Keratinocyte (primary cell): ENCODE results near the gene NTF4. TPM values are rescaled to one million over a fixed set of nuclear protein-coding genes. Genes with fewer than 3 reads are reported as not detected.
A peak's percentile ranks its signal among the peaks of the same experiment; 100 is the strongest.
"Not testable (repeated sequence)": the region's sequence is repeated elsewhere in the genome, so short reads cannot be mapped to it uniquely, and the experiment has no call there.

Experiments
- DNase-seq: peaks from one replicate; pipeline ENCODE4 v3.0.0-alpha.2; 2011; ENCODE audit warnings: low read depth, missing footprints, low spot score
- FAIRE-seq: peaks from 2 replicates; lab custom pipeline; 2011; peaks lifted over from hg19 to GRCh38; lab: Jason Lieb, UNC
- H2AFZ ChIP-seq: 2 replicates; pipeline ENCODE4 v1.6.0; 2012; ENCODE audit warnings: low read length, control low read depth, inconsistent platforms; ENCODE audit not compliant: control insufficient read depth
- H3K27ac ChIP-seq: 2 replicates; pipeline ENCODE4 v1.5.1; 2011; ENCODE audit warnings: low read length; ENCODE audit not compliant: control insufficient read depth, insufficient read depth
- H3K27me3 ChIP-seq: 3 replicates; pipeline ENCODE4 v1.6.0; 2011; ENCODE audit warnings: low read length; ENCODE audit not compliant: control insufficient read depth, insufficient read depth; ENCODE audit errors: extremely low read depth
- H3K36me3 ChIP-seq, 2 experiments: 2 replicates in 1 of 2; 3 replicates in 1 of 2; pipeline ENCODE4 v1.5.1; 2011; ENCODE audit warnings: low read length in 2 of 2, mild to moderate bottlenecking in 1 of 2; ENCODE audit not compliant: control insufficient read depth in 2 of 2, insufficient read depth in 2 of 2; ENCODE audit errors: extremely low read depth in 1 of 2
- H3K4me1 ChIP-seq: 3 replicates; pipeline ENCODE4 v1.5.1; 2011; ENCODE audit warnings: low read length; ENCODE audit not compliant: control insufficient read depth, insufficient read depth; ENCODE audit errors: extremely low read depth
- H3K4me2 ChIP-seq: 3 replicates; pipeline ENCODE4 v1.6.0; 2011; ENCODE audit warnings: low read depth, low read length; ENCODE audit not compliant: control insufficient read depth, insufficient read depth; ENCODE audit errors: extremely low read depth
- H3K4me3 ChIP-seq, 3 experiments: fragments of 200-600 bp in 1 of 3; sonication (generic) in 1 of 3; 2 replicates in 2 of 3; 3 replicates in 1 of 3; pipeline ENCODE4 v1.5.1; 2011 to 2016; ENCODE audit warnings: low read length in 3 of 3, mild to moderate bottlenecking in 3 of 3, control low read depth in 2 of 3, inconsistent platforms in 1 of 3, low read depth in 1 of 3, mixed read lengths in 1 of 3, mixed run types in 1 of 3, moderate library complexity in 1 of 3; ENCODE audit not compliant: control insufficient read depth in 2 of 3, insufficient read depth in 2 of 3; ENCODE audit errors: extremely low read depth in 1 of 3
- H3K79me2 ChIP-seq: 2 replicates; pipeline ENCODE4 v1.6.0; 2012; ENCODE audit warnings: low read length; ENCODE audit not compliant: control insufficient read depth, insufficient read depth
- H3K9ac ChIP-seq: 3 replicates; pipeline ENCODE4 v1.6.0; 2011; ENCODE audit warnings: low read length; ENCODE audit not compliant: control insufficient read depth, insufficient read depth; ENCODE audit errors: extremely low read depth
- H3K9me1 ChIP-seq: 3 replicates; pipeline ENCODE4 v1.6.0; 2011; ENCODE audit warnings: low read length; ENCODE audit not compliant: control insufficient read depth, insufficient read depth; ENCODE audit errors: extremely low read depth
- H3K9me3 ChIP-seq: 2 replicates; pipeline ENCODE4 v1.5.1; 2012; ENCODE audit warnings: low read depth, low read length; ENCODE audit not compliant: control insufficient read depth
- H4K20me1 ChIP-seq: 3 replicates; pipeline ENCODE4 v1.6.0; 2011; ENCODE audit warnings: low read length; ENCODE audit not compliant: control insufficient read depth, insufficient read depth; ENCODE audit errors: extremely low read depth
- EZH2 ChIP-seq: IDR thresholded peaks from one replicate; pipeline ENCODE4 v1.6.1; 2012; ENCODE audit warnings: inconsistent platforms, mild to moderate bottlenecking, low read length, moderate library complexity
- dilution Hi-C: fragments of 300-500 bp; cut with MboI; formaldehyde crosslinking; loops from one replicate; pipeline ENCODE4 v1.7.0; 2020; ENCODE audit warnings: low sequenced_read_pairs; ENCODE audit not compliant: extremely low pct_ligation_motif_present
- polyA plus RNA-seq, 5 experiments: library from polyadenylated mRNA; depleted of rRNA in 3 of 5; stranded (reverse) in 3 of 5; stranded (forward) in 1 of 5; unstranded in 1 of 5; fragments of >200 nt; gene quantifications; 1 replicate in 1 of 5; 2 replicates in 3 of 5; 3 replicates in 1 of 5; pipeline versions ENCODE4 v1.2.1 to v1.2.3, GENCODE V29; 2011 to 2012; ENCODE audit warnings: missing spikeins in 2 of 5, low read depth in 1 of 5, low replicate concordance in 1 of 5
- TF ChIP-seq, protein P1 (sequence below), 3 experiments: IDR thresholded peaks in 1 of 3; conservative IDR thresholded peaks in 1 of 3; optimal IDR thresholded peaks in 1 of 3; 2 replicates in 2 of 3; 3 replicates in 1 of 3; pipeline versions ENCODE3 to v1.5.1; 2011; ENCODE audit warnings: low read length in 3 of 3, mild to moderate bottlenecking in 3 of 3, moderate library complexity in 2 of 3, control low read depth in 1 of 3, inconsistent platforms in 1 of 3; ENCODE audit not compliant: insufficient read depth in 2 of 3; ENCODE audit errors: extremely low read depth in 1 of 3

NTF4 gene
- polyA plus RNA-seq, 1 donor (not counting 4 experiments of a cell fraction or from before 2014, with no cell fraction given): 8.3 TPM

DNA sequence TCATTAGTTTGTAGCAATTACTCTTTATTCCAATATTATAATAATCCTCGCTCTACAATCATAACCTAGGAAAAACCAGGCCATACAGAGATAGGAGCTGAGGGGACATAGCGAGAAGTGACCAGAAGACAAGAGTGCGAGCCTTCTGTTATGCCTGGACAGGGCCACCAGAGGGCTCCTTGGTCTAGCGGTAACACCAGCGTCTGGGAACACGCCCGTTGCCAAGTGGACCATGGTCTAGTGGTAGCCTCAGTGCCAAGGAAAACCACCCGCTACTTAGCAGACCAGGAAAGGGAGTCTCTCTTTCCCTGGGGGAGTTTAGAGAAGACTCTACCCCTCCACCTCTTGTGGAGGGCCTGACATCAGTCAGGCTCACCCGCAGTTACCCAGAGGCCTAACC lies 10.3 kb upstream of the NTF4 start:
- TF ChIP-seq, protein P1, sequence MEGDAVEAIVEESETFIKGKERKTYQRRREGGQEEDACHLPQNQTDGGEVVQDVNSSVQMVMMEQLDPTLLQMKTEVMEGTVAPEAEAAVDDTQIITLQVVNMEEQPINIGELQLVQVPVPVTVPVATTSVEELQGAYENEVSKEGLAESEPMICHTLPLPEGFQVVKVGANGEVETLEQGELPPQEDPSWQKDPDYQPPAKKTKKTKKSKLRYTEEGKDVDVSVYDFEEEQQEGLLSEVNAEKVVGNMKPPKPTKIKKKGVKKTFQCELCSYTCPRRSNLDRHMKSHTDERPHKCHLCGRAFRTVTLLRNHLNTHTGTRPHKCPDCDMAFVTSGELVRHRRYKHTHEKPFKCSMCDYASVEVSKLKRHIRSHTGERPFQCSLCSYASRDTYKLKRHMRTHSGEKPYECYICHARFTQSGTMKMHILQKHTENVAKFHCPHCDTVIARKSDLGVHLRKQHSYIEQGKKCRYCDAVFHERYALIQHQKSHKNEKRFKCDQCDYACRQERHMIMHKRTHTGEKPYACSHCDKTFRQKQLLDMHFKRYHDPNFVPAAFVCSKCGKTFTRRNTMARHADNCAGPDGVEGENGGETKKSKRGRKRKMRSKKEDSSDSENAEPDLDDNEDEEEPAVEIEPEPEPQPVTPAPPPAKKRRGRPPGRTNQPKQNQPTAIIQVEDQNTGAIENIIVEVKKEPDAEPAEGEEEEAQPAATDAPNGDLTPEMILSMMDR (optimal IDR thresholded peaks at IDR 0.05 in 1 of 3, IDR thresholded peaks at IDR 0.05 in 1 of 3, conservative IDR thresholded peaks at IDR 0.05 in 1 of 3; ENCODE audit: extremely low read depth in 1 of 3, insufficient read depth in 2 of 3, low read length in 3 of 3): peak in 2 of 3 experiments; percentile 34 to 60

GRCh38 chr19:49073514-49074378 lies 9.1 kb upstream of the NTF4 start:
- no peaks in the 10 kb centered on the region for H4K20me1 ChIP-seq
- H2AFZ ChIP-seq: no peak overlapping the region
- peaks cover 42% of the 10 kb centered on the region for H3K27me3 ChIP-seq
- dilution Hi-C loops: no loop called here
- H3K4me3 ChIP-seq: peak overlapping the region in 2 of 3 experiments; percentile 5 to 7
- H3K36me3 ChIP-seq: no peaks in the 10 kb centered on the region
- H3K4me2 ChIP-seq: peak overlapping the region; percentile 51
- TF ChIP-seq EZH2: peak; percentile 15
- TF ChIP-seq, protein P1 (optimal IDR thresholded peaks at IDR 0.05 in 1 of 3, IDR thresholded peaks at IDR 0.05 in 1 of 3, conservative IDR thresholded peaks at IDR 0.05 in 1 of 3; ENCODE audit: extremely low read depth in 1 of 3, insufficient read depth in 2 of 3, low read length in 3 of 3): peak; percentile 58 to 67 (median 65)
- H3K27ac ChIP-seq: no peak overlapping the region
- no peaks in the 10 kb centered on the region for H3K9me3 ChIP-seq
- peaks cover 4% of the 10 kb centered on the region for H3K4me1 ChIP-seq
- no peaks in the 10 kb centered on the region for H3K9me1 ChIP-seq
- H3K9ac ChIP-seq: no peak overlapping the region
- H3K79me2 ChIP-seq: no peaks in the 10 kb centered on the region
- peak; percentile 71 for FAIRE-seq
- no peak for DNase-seq

More for the DNA sequence above, 10.3 kb upstream of the NTF4 start:
- H3K4me2 ChIP-seq, dilution Hi-C loops, H3K4me1 ChIP-seq, H3K79me2 ChIP-seq, FAIRE-seq, H4K20me1 ChIP-seq, H3K27ac ChIP-seq, H3K4me3 ChIP-seq, H3K9me1 ChIP-seq, DNase-seq, H3K9ac ChIP-seq, H2AFZ ChIP-seq, H3K36me3 ChIP-seq, H3K9me3 ChIP-seq: not testable (repeated sequence)
- H3K27me3 ChIP-seq: peaks cover 37% of the 10 kb centered on the region
